Panc1 (cell line): Measurements from ENCODE around the gene ATP2A3. TPM values are rescaled to one million over a fixed set of nuclear protein-coding genes. Genes with fewer than 3 reads are reported as not detected.

ENCODE experiments used
- ATAC-seq: fragments of 200-7000 bp; cut with Tn5 transposase; 2 replicates; pipeline ENCODE4 v1.9.1; 2020; ENCODE audit warnings: mild to moderate bottlenecking, moderate library complexity
- BruUV-seq: library from RNA; stranded (reverse); fragments of 400-500 nt; replicated peaks from 2 replicates; lab custom pipeline; 2021; lab: Mats Ljungman, UMichigan
- CTCF ChIA-PET: fragments of 300-600 bp; sonication (Branson Sonifier 250); formaldehyde crosslinking; loops from one replicate; lab custom pipeline; 2022; ENCODE audit warnings: antibody characterized with exemption; lab: Charles Lee
- POLR2A ChIA-PET: fragments of 300-600 bp; sonication (Branson Sonifier 250); formaldehyde crosslinking; loops from one replicate; lab custom pipeline; 2022; ENCODE audit warnings: antibody characterized with exemption; lab: Charles Lee
- DNase-seq: peaks from one replicate; pipeline ENCODE4 v3.0.0-alpha.2; 2010; ENCODE audit warnings: low read depth, low spot score
- H3K27ac ChIP-seq: 2 replicates; pipeline ENCODE4 v1.5.1; 2011; ENCODE audit warnings: mild to moderate bottlenecking, low read length, inconsistent platforms
- H3K27me3 ChIP-seq: fragments of 200-500 bp; sonication (Bioruptor generic); 2 replicates; pipeline ENCODE4 v1.6.0; 2014; ENCODE audit warnings: low read length, inconsistent platforms; ENCODE audit not compliant: control insufficient read depth, insufficient read depth
- H3K36me3 ChIP-seq: fragments of 200-500 bp; sonication (Bioruptor generic); 2 replicates; pipeline ENCODE4 v1.5.1; 2014; ENCODE audit warnings: inconsistent platforms, mild to moderate bottlenecking, low read length, moderate library complexity; ENCODE audit not compliant: control insufficient read depth, insufficient read depth
- H3K4me1 ChIP-seq: 2 replicates; pipeline ENCODE4 v1.5.1; 2011; ENCODE audit warnings: inconsistent platforms, mild to moderate bottlenecking, low read length, moderate library complexity; ENCODE audit not compliant: control insufficient read depth, insufficient read depth
- H3K4me3 ChIP-seq, 2 experiments: 2 replicates each; pipeline ENCODE4 v1.5.1; 2011 to 2012; ENCODE audit warnings: low read depth in 2 of 2, low read length in 2 of 2, mild to moderate bottlenecking in 2 of 2, inconsistent platforms in 1 of 2, moderate library complexity in 1 of 2
- H3K9me3 ChIP-seq: fragments of 200-500 bp; sonication (Bioruptor generic); 2 replicates; pipeline ENCODE4 v1.5.1; 2014; ENCODE audit warnings: low read depth, mild to moderate bottlenecking, inconsistent platforms, low read length, moderate library complexity; ENCODE audit not compliant: control insufficient read depth, insufficient read depth
- POLR2AphosphoS5 ChIP-seq: IDR thresholded peaks from 2 replicates; pipeline ENCODE4 v1.6.1; 2012; ENCODE audit warnings: mild to moderate bottlenecking, low read depth, low read length, moderate library complexity
- SIN3A ChIP-seq: IDR thresholded peaks from 2 replicates; pipeline ENCODE4 v1.6.1; 2012; ENCODE audit warnings: low read depth, mild to moderate bottlenecking, low read length, moderate library complexity, borderline replicate concordance; ENCODE audit not compliant: insufficient read depth
- TCF7L2 ChIP-seq: IDR thresholded peaks from 2 replicates; pipeline ENCODE4 v1.6.1; 2011; ENCODE audit warnings: mild to moderate bottlenecking, low read depth, low read length, inconsistent platforms
- in situ Hi-C: cut with HindIII; loops from 2 replicates; pipeline ENCODE4 v1.10.0; 2016; ENCODE audit warnings: low sequenced_read_pairs, low pct_unique_long_range_greater_than_20kb
- intact Hi-C: fragments of 100-400 bp; cut with micrococcal nuclease; formaldehyde crosslinking; loops from one replicate; pipeline ENCODE4 v1.10.0; 2022; ENCODE audit not compliant: unreplicated experiment
- total RNA-seq: library from RNA; stranded (reverse); gene quantifications from one replicate; pipeline ENCODE4 v1.2.1, GENCODE V29; 2021; ENCODE audit not compliant: unreplicated experiment
- TF ChIP-seq, protein P1 (sequence below), 2 experiments: IDR thresholded peaks; 2 replicates each; pipeline ENCODE4 v1.6.1; 2011 to 2012; ENCODE audit warnings: low read depth in 2 of 2, control low read depth in 1 of 2, low read length in 1 of 2, mild to moderate bottlenecking in 1 of 2, moderate library complexity in 1 of 2; ENCODE audit not compliant: insufficient read depth in 1 of 2
- TF ChIP-seq, protein P2 (sequence below): fragments of 450-650 bp; IDR thresholded peaks from 2 replicates; pipeline ENCODE4 v1.5.1; 2017; ENCODE audit warnings: mild to moderate bottlenecking

ATP2A3 gene
- total RNA-seq, 1 experiment from 2014 or later, result 29.7 TPM

DNA sequence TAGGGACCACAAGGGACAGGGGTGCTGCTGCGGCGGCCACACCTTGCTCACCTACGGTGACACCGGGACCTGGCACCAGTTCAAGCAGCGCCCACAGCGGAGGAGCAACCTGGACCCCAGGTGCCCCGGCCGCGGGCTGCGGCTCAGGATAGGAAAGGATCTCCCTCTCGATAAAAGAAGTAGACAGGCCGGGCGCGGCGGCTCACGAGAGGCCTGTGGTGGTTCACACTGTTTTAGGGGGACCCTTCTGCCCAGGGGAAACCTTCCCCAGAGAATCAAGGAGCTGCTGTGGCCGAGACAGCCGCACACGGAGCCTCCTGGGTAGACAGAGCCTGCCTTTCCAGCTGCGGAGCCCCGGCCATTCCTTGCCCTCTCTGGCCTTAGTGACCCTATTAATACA is 17.9 kb upstream of the ATP2A3 start:
- H3K4me3 ChIP-seq, result no peak overlapping the region
- BruUV-seq, result no TSS peak
- ATAC-seq (no peak), DNase-seq (no peak)
- no peaks in the 10 kb centered on the region for H3K27me3 ChIP-seq
- no peak for TF ChIP-seq POLR2AphosphoS5
- TF ChIP-seq, protein P1, sequence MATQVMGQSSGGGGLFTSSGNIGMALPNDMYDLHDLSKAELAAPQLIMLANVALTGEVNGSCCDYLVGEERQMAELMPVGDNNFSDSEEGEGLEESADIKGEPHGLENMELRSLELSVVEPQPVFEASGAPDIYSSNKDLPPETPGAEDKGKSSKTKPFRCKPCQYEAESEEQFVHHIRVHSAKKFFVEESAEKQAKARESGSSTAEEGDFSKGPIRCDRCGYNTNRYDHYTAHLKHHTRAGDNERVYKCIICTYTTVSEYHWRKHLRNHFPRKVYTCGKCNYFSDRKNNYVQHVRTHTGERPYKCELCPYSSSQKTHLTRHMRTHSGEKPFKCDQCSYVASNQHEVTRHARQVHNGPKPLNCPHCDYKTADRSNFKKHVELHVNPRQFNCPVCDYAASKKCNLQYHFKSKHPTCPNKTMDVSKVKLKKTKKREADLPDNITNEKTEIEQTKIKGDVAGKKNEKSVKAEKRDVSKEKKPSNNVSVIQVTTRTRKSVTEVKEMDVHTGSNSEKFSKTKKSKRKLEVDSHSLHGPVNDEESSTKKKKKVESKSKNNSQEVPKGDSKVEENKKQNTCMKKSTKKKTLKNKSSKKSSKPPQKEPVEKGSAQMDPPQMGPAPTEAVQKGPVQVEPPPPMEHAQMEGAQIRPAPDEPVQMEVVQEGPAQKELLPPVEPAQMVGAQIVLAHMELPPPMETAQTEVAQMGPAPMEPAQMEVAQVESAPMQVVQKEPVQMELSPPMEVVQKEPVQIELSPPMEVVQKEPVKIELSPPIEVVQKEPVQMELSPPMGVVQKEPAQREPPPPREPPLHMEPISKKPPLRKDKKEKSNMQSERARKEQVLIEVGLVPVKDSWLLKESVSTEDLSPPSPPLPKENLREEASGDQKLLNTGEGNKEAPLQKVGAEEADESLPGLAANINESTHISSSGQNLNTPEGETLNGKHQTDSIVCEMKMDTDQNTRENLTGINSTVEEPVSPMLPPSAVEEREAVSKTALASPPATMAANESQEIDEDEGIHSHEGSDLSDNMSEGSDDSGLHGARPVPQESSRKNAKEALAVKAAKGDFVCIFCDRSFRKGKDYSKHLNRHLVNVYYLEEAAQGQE (IDR thresholded peaks at IDR 0.05; ENCODE audit: insufficient read depth in 1 of 2, low read depth in 2 of 2, low read length in 1 of 2), result no peak
- TF ChIP-seq TCF7L2, result no peak
- no peak for TF ChIP-seq SIN3A
- TF ChIP-seq, protein P2, sequence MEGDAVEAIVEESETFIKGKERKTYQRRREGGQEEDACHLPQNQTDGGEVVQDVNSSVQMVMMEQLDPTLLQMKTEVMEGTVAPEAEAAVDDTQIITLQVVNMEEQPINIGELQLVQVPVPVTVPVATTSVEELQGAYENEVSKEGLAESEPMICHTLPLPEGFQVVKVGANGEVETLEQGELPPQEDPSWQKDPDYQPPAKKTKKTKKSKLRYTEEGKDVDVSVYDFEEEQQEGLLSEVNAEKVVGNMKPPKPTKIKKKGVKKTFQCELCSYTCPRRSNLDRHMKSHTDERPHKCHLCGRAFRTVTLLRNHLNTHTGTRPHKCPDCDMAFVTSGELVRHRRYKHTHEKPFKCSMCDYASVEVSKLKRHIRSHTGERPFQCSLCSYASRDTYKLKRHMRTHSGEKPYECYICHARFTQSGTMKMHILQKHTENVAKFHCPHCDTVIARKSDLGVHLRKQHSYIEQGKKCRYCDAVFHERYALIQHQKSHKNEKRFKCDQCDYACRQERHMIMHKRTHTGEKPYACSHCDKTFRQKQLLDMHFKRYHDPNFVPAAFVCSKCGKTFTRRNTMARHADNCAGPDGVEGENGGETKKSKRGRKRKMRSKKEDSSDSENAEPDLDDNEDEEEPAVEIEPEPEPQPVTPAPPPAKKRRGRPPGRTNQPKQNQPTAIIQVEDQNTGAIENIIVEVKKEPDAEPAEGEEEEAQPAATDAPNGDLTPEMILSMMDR, result no peak
- in situ Hi-C loops (no loop called here), intact Hi-C loops (no loop called here)
- ChIA-PET POLR2A (no interaction called here), CTCF (no interaction called here)
- no peaks in the 10 kb centered on the region for H3K36me3 ChIP-seq
- H3K4me1 ChIP-seq, result no peaks in the 10 kb centered on the region
- no peaks in the 10 kb centered on the region for H3K9me3 ChIP-seq
- H3K27ac ChIP-seq, result no peak overlapping the region

DNA sequence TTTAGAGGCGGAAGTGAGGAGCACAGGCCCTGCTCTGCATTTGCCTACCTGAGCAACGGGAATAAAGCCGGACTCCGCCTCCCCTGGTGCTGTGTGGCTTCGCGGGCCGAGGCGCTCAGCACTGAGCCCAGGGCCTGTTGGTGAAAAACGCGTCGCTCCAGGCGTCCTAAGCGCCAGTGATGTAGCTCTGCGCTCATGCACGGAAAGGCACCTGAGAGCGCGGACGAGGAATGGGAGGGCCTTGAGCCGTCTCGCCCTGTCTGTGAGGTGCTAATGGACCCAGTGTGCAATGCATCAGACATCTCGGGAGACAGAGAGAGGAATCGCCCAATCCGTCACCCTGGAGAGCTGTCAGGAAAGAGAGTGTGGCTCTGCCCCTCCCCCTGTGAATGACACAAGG is 17.2 kb upstream of the ATP2A3 start:
- no peaks in the 10 kb centered on the region for H3K27me3 ChIP-seq
- CTCF ChIA-PET, result no interaction called here
- no peak overlapping the region for H3K27ac ChIP-seq
- no peaks in the 10 kb centered on the region for H3K9me3 ChIP-seq
- no peaks in the 10 kb centered on the region for H3K4me1 ChIP-seq
- H3K36me3 ChIP-seq, result no peaks in the 10 kb centered on the region
- H3K4me3 ChIP-seq, result no peak overlapping the region
- BruUV-seq, result no TSS peak
- in situ Hi-C loops (no loop called here), intact Hi-C loops (no loop called here)
- TF ChIP-seq, protein P1 (IDR thresholded peaks at IDR 0.05; ENCODE audit: insufficient read depth in 1 of 2, low read depth in 2 of 2, low read length in 1 of 2), result no peak
- POLR2A ChIA-PET, result no interaction called here
- DNase-seq (no peak), ATAC-seq (no peak)
